H1 (cell line): ENCODE data around the gene GNG11. TPM values are rescaled to one million over a fixed set of nuclear protein-coding genes. Genes with fewer than 3 reads are reported as not detected.

Source experiments
- CTCF ChIA-PET: fragments of 300-600 bp; sonication (Branson Sonifier 250); formaldehyde crosslinking; loops from one replicate; lab custom pipeline; 2021; ENCODE audit not compliant: partially characterized antibody; lab: Charles Lee
- POLR2A ChIA-PET: fragments of 300-600 bp; sonication (Branson Sonifier 250); formaldehyde crosslinking; loops from one replicate; lab custom pipeline; 2021; ENCODE audit warnings: inconsistent platforms; ENCODE audit not compliant: partially characterized antibody; lab: Charles Lee
- DNase-seq, 2 experiments: peaks; one replicate each; pipeline versions ENCODE4 v3.0.0 to v3.0.0-alpha.2; 2010 to 2022; ENCODE audit warnings: low spot score in 2 of 2, low read depth in 1 of 2, mixed read lengths in 1 of 2
- FAIRE-seq: peaks from 2 replicates; lab custom pipeline; 2011; peaks lifted over from hg19 to GRCh38; lab: Jason Lieb, UNC
- H2AFZ ChIP-seq: 2 replicates; pipeline ENCODE4 v1.8.1; 2012; ENCODE audit warnings: low read length, inconsistent platforms
- H2AK5ac ChIP-seq: 2 replicates; pipeline ENCODE4 v1.6.1; 2013; ENCODE audit warnings: low read depth, low read length
- H2BK120ac ChIP-seq: replicated peaks from 2 replicates; pipeline ENCODE3; 2013; ENCODE audit warnings: low read depth, low read length, inconsistent platforms
- H2BK12ac ChIP-seq: 2 replicates; pipeline ENCODE4 v1.6.1; 2013; ENCODE audit warnings: low read depth, low read length
- H2BK15ac ChIP-seq: 2 replicates; pipeline ENCODE4 v1.6.1; 2013; ENCODE audit warnings: low read length
- H2BK20ac ChIP-seq: 2 replicates; pipeline ENCODE4 v1.6.1; 2013; ENCODE audit warnings: low read length
- H2BK5ac ChIP-seq: 2 replicates; pipeline ENCODE4 v1.6.1; 2013; ENCODE audit warnings: low read depth, low read length
- H3K14ac ChIP-seq: 2 replicates; pipeline ENCODE4 v1.6.1; 2013; ENCODE audit warnings: inconsistent platforms; ENCODE audit not compliant: insufficient read length
- H3K18ac ChIP-seq: 2 replicates; pipeline ENCODE4 v1.6.1; 2013; ENCODE audit warnings: low read length; ENCODE audit errors: extremely low read depth
- H3K23ac ChIP-seq: 2 replicates; pipeline ENCODE4 v1.6.1; 2013; ENCODE audit warnings: inconsistent platforms; ENCODE audit not compliant: insufficient read length
- H3K23me2 ChIP-seq: 2 replicates; pipeline ENCODE4 v1.6.1; 2013; ENCODE audit warnings: low read depth, low read length
- H3K27ac ChIP-seq: 2 replicates; pipeline ENCODE4 v1.6.1; 2011; ENCODE audit warnings: low read depth, low read length, inconsistent platforms
- H3K27me3 ChIP-seq, 4 experiments: replicated peaks in 1 of 4; 1 replicate in 1 of 4; 2 replicates in 3 of 4; pipeline versions ENCODE4 v1.6.1 to v1.8.1; 2011 to 2013; ENCODE audit warnings: low read length in 3 of 4, mild to moderate bottlenecking in 3 of 4, inconsistent platforms in 2 of 4, mixed read lengths in 2 of 4, moderate library complexity in 1 of 4; ENCODE audit not compliant: control insufficient read depth in 3 of 4, insufficient read depth in 3 of 4; ENCODE audit errors: extremely low read depth in 1 of 4
- H3K36me3 ChIP-seq, 4 experiments: 2 replicates each; pipeline versions ENCODE4 v1.6.1 to v1.8.1; 2011 to 2013; ENCODE audit warnings: mild to moderate bottlenecking in 4 of 4, low read length in 3 of 4, moderate library complexity in 2 of 4, control low read depth in 1 of 4, inconsistent platforms in 1 of 4; ENCODE audit not compliant: insufficient read depth in 4 of 4, control insufficient read depth in 2 of 4
- H3K4ac ChIP-seq: replicated peaks from 2 replicates; pipeline ENCODE3; 2013; ENCODE audit warnings: low read length, low read depth, mixed read lengths, inconsistent platforms; ENCODE audit not compliant: insufficient read length
- H3K4me1 ChIP-seq, 4 experiments: replicated peaks in 1 of 4; 1 replicate in 1 of 4; 2 replicates in 3 of 4; pipeline versions ENCODE4 v1.6.1 to v1.8.1; 2011 to 2013; ENCODE audit warnings: low read length in 3 of 4, inconsistent platforms in 2 of 4, mixed read lengths in 1 of 4; ENCODE audit not compliant: insufficient read depth in 4 of 4, control insufficient read depth in 3 of 4
- H3K4me2 ChIP-seq, 2 experiments: 2 replicates each; pipeline versions ENCODE4 v1.6.1 to v1.8.1; 2011 to 2013; ENCODE audit warnings: low read depth in 2 of 2, low read length in 2 of 2, control low read depth in 1 of 2, inconsistent platforms in 1 of 2, mild to moderate bottlenecking in 1 of 2; ENCODE audit not compliant: insufficient read depth in 1 of 2
- H3K4me3 ChIP-seq, 4 experiments: fragments of 200-600, 300-600 bp in 1 of 4; sonication (generic), shearing (Covaris generic), sonication (Bioruptor Twin) in 1 of 4; 2 replicates each; pipeline versions ENCODE4 v1.5.1 to v1.8.1; 2011 to 2016; ENCODE audit warnings: low read length in 4 of 4, low read depth in 3 of 4, control low read depth in 2 of 4, inconsistent platforms in 2 of 4, mild to moderate bottlenecking in 2 of 4, mixed read lengths in 1 of 4, moderate library complexity in 1 of 4; ENCODE audit not compliant: insufficient read depth in 2 of 4; ENCODE audit errors: extremely low read depth in 1 of 4
- H3K56ac ChIP-seq: replicated peaks from 2 replicates; pipeline ENCODE3; 2013; ENCODE audit warnings: low read depth, mild to moderate bottlenecking, mixed read lengths, low read length, inconsistent platforms; ENCODE audit not compliant: insufficient read length
- H3K79me1 ChIP-seq: 2 replicates; pipeline ENCODE4 v1.6.1; 2013; ENCODE audit warnings: low read depth, low read length, control low read depth
- H3K79me2 ChIP-seq, 2 experiments: 2 replicates each; pipeline versions ENCODE4 v1.6.1 to v1.8.1; 2012 to 2013; ENCODE audit warnings: low read length in 2 of 2, mild to moderate bottlenecking in 2 of 2, inconsistent platforms in 1 of 2; ENCODE audit not compliant: insufficient read depth in 2 of 2, control insufficient read depth in 1 of 2
- H3K9ac ChIP-seq, 4 experiments: replicated peaks in 1 of 4; 1 replicate in 1 of 4; 2 replicates in 3 of 4; pipeline versions ENCODE4 v1.6.1 to v1.8.1; 2011 to 2013; ENCODE audit warnings: low read depth in 3 of 4, low read length in 3 of 4, control low read depth in 2 of 4, mild to moderate bottlenecking in 2 of 4, moderate library complexity in 2 of 4, inconsistent platforms in 1 of 4; ENCODE audit errors: extremely low read depth in 1 of 4
- H3K9me3 ChIP-seq, 2 experiments: 2 replicates each; pipeline versions ENCODE4 v1.6.1 to v1.8.1; 2012 to 2013; ENCODE audit warnings: mild to moderate bottlenecking in 2 of 2, moderate library complexity in 2 of 2, control low read depth in 1 of 2, inconsistent platforms in 1 of 2, low read depth in 1 of 2, low read length in 1 of 2, mixed read lengths in 1 of 2; ENCODE audit not compliant: insufficient read depth in 2 of 2
- H4K20me1 ChIP-seq, 2 experiments: replicated peaks in 1 of 2; 2 replicates each; pipeline versions ENCODE3 to v1.8.1; 2011 to 2013; ENCODE audit warnings: inconsistent platforms in 2 of 2, low read length in 2 of 2, mild to moderate bottlenecking in 1 of 2; ENCODE audit not compliant: insufficient read depth in 2 of 2, control insufficient read depth in 1 of 2
- H4K5ac ChIP-seq: 2 replicates; pipeline ENCODE4 v1.6.1; 2013; ENCODE audit warnings: low read length, low read depth, mixed read lengths, inconsistent platforms; ENCODE audit not compliant: insufficient read length
- H4K8ac ChIP-seq: 2 replicates; pipeline ENCODE4 v1.8.0; 2013; ENCODE audit warnings: mild to moderate bottlenecking, moderate library complexity, low read length, inconsistent platforms; ENCODE audit not compliant: insufficient read depth; ENCODE audit errors: extremely low read depth
- H4K91ac ChIP-seq: replicated peaks from 2 replicates; pipeline ENCODE3; 2013; ENCODE audit warnings: low read length, mixed read lengths, inconsistent platforms; ENCODE audit not compliant: insufficient read length
- CREB1 ChIP-seq: IDR thresholded peaks from 2 replicates; pipeline ENCODE4 v1.6.1; 2012; ENCODE audit warnings: inconsistent platforms
- HDAC2 ChIP-seq, 2 experiments: fragments of 300-600 bp in 1 of 2; sonication (generic) in 1 of 2; IDR thresholded peaks; 2 replicates each; pipeline ENCODE4 v1.6.1; 2011 to 2012; ENCODE audit warnings: low read depth in 2 of 2, low read length in 2 of 2, mild to moderate bottlenecking in 2 of 2, moderate library complexity in 2 of 2, borderline replicate concordance in 1 of 2, inconsistent platforms in 1 of 2
- JUND ChIP-seq: IDR thresholded peaks from 2 replicates; pipeline ENCODE4 v1.6.1; 2011; ENCODE audit warnings: mild to moderate bottlenecking, improper control_type of control experiment, low read length
- MAFK ChIP-seq: IDR thresholded peaks from 2 replicates; pipeline ENCODE4 v1.6.1; 2012; ENCODE audit warnings: low read depth, mild to moderate bottlenecking, improper control_type of control experiment, low read length
- NANOG ChIP-seq: IDR thresholded peaks from 2 replicates; pipeline ENCODE4 v1.6.1; 2011; ENCODE audit warnings: low read length, low read depth, mild to moderate bottlenecking, inconsistent platforms; ENCODE audit not compliant: insufficient read depth, poor library complexity, severe bottlenecking
- RFX5 ChIP-seq: IDR thresholded peaks from 2 replicates; pipeline ENCODE4 v1.6.1; 2011; ENCODE audit warnings: low read depth, low read length, improper control_type of control experiment, borderline replicate concordance
- SAP30 ChIP-seq: fragments of 300-600 bp; sonication (generic); IDR thresholded peaks from 2 replicates; pipeline ENCODE4 v1.7.1; 2012; ENCODE audit warnings: low read length, moderate library complexity, mild to moderate bottlenecking, inconsistent platforms; ENCODE audit not compliant: insufficient read depth, insufficient replicate concordance
- SP1 ChIP-seq: IDR thresholded peaks from 2 replicates; pipeline ENCODE4 v1.6.1; 2011; ENCODE audit warnings: low read depth, low read length
- SUZ12 ChIP-seq: fragments of 200-600 bp; sonication (generic); IDR thresholded peaks from 2 replicates; pipeline ENCODE4 v1.6.1; 2012; ENCODE audit warnings: mild to moderate bottlenecking, inconsistent platforms, low read length, moderate library complexity, mixed read lengths
- TEAD4 ChIP-seq: IDR thresholded peaks from 2 replicates; pipeline ENCODE4 v1.6.1; 2012; ENCODE audit warnings: low read depth, low read length, inconsistent platforms, mixed read lengths
- ZNF274 ChIP-seq: IDR thresholded peaks from 2 replicates; pipeline ENCODE4 v1.7.0; 2012; ENCODE audit warnings: low read length, borderline replicate concordance; ENCODE audit errors: extremely low read depth
- WGBS, 2 experiments: shearing (Covaris generic) in 1 of 2; methylation state at CpG; one replicate each; pipeline versions ENCODE4 v1.1.6 to v1.1.7; 2013 to 2015; ENCODE audit warnings: low lambda C conversion rate in 2 of 2, mixed read lengths in 2 of 2, inconsistent platforms in 1 of 2, low coverage in 1 of 2, missing lambda C conversion rate in 1 of 2; ENCODE audit not compliant: insufficient replicate concordance in 2 of 2, insufficient coverage in 1 of 2, insufficient read length in 1 of 2; ENCODE audit errors: extremely low coverage in 1 of 2, missing lambda C conversion rate in 1 of 2; 5-methylcytosine and 5-hydroxymethylcytosine counted together
- polyA plus RNA-seq, 7 experiments: library from polyadenylated mRNA; depleted of rRNA in 3 of 7; stranded (reverse) in 5 of 7; unstranded in 2 of 7; fragments of >200 nt in 5 of 7; fragments of 200-250 nt in 2 of 7; gene quantifications; 1 replicate in 5 of 7; 2 replicates in 1 of 7; 4 replicates in 1 of 7; pipeline versions ENCODE4 v1.2.1 to v1.2.3, GENCODE V29; 2011 to 2013; ENCODE audit warnings: missing spikeins in 2 of 7, mixed read lengths in 2 of 7
- total RNA-seq: library from RNA; stranded (reverse); fragmentation: NEBNext Ultra II Directional; extraction: Animal tissue kit (Norgen Biotek cat#: 25700); gene quantifications from 2 replicates; pipeline ENCODE4 v1.2.1, GENCODE V29; 2021

Gene GNG11
- total and polyA plus RNA-seq, 2 of the 8 experiments (the other 6 are each of a cell fraction or from before 2014, with no cell fraction given): 0.38 to 1.3 TPM

- no peak overlapping the region for H2BK15ac ChIP-seq
- no peak for DNase-seq
- H3K4me1 ChIP-seq: no peaks in the 10 kb centered on the region
- no peak overlapping the region for H3K4me2 ChIP-seq
- ChIA-PET CTCF (no interaction called here), POLR2A (interaction anchor here (1.0 to 1.5 kb wide), 2 partner anchors 10 to 37 kb away, joined by 3 to 4 read pairs; no protein-coding TSS in a partner anchor)
- no peaks in the 10 kb centered on the region for H4K20me1 ChIP-seq
- H3K27ac ChIP-seq: no peak overlapping the region
- H3K36me3 ChIP-seq: no peaks in the 10 kb centered on the region
- H3K4me3 ChIP-seq: no peak overlapping the region
- H2BK20ac ChIP-seq: no peak overlapping the region
- no peaks in the 10 kb centered on the region for H3K23me2 ChIP-seq
- no peak overlapping the region for H2BK120ac ChIP-seq
- no peaks in the 10 kb centered on the region for H3K79me2 ChIP-seq
- H2BK12ac ChIP-seq: no peak overlapping the region
- no peak overlapping the region for H3K23ac ChIP-seq
- no peak overlapping the region for H4K91ac ChIP-seq
- H3K18ac ChIP-seq: no peak overlapping the region
- FAIRE-seq: no peak
- H2AK5ac ChIP-seq: no peak overlapping the region
- no peak overlapping the region for H4K8ac ChIP-seq
- H3K27me3 ChIP-seq: no peaks in the 10 kb centered on the region
- no peak overlapping the region for H4K5ac ChIP-seq
- 88% methylated on average over 3 of the region's 3 CpGs; no CpG with 5 or more reads in 1 of the 2 experiments for WGBS, 2 experiments
- no peak for TF ChIP-seq NANOG
- no peak for TF ChIP-seq SUZ12
- no peak for TF ChIP-seq RFX5
- no peak for TF ChIP-seq HDAC2 (IDR thresholded peaks at IDR 0.05; ENCODE audit: borderline replicate concordance in 1 of 2, low read depth in 2 of 2, low read length in 2 of 2)
- TF ChIP-seq JUND: no peak
- TF ChIP-seq SP1: no peak
- TF ChIP-seq MAFK: no peak
- TF ChIP-seq ZNF274: no peak
- TF ChIP-seq TEAD4: no peak
- TF ChIP-seq SAP30: no peak
- TF ChIP-seq CREB1: no peak
- H3K56ac ChIP-seq: no peak overlapping the region
- no peak overlapping the region for H2AFZ ChIP-seq
- H3K14ac ChIP-seq: no peak overlapping the region
- no peaks in the 10 kb centered on the region for H3K9me3 ChIP-seq
- no peak overlapping the region for H3K4ac ChIP-seq
- H3K79me1 ChIP-seq: no peaks in the 10 kb centered on the region
- no peak overlapping the region for H2BK5ac ChIP-seq
- H3K9ac ChIP-seq: no peak overlapping the region
Observed at GRCh38 chr7:93964813-93965212, 43.3 kb downstream of the GNG11 start.
